Karpas-422 (cell line): Measurements from ENCODE around the gene VAMP4. TPM values are rescaled to one million over a fixed set of nuclear protein-coding genes. Genes with fewer than 3 reads are reported as not detected.

Experiments
- DNase-seq: peaks from one replicate; pipeline ENCODE4 v3.0.0-alpha.2; 2015
- H2AFZ ChIP-seq: fragments of 200-600 bp; sonication (generic); 2 replicates; pipeline ENCODE4 v1.6.1; 2014; ENCODE audit warnings: antibody characterized with exemption, low read length, mixed read lengths
- H3K27ac ChIP-seq: fragments of 200-600 bp; sonication (generic); 2 replicates; pipeline ENCODE4 v1.5.1; 2014; ENCODE audit warnings: mild to moderate bottlenecking, low read length, moderate library complexity
- H3K27me3 ChIP-seq: fragments of 200-600 bp; sonication (generic); 2 replicates; pipeline ENCODE4 v1.6.1; 2014; ENCODE audit warnings: low read length, mixed read lengths
- H3K36me3 ChIP-seq: fragments of 200-600 bp; sonication (generic); 2 replicates; pipeline ENCODE4 v1.6.1; 2014; ENCODE audit warnings: low read length, mixed read lengths; ENCODE audit not compliant: insufficient read depth
- H3K4me1 ChIP-seq: fragments of 200-600 bp; sonication (generic); 2 replicates; pipeline ENCODE4 v1.6.1; 2014; ENCODE audit warnings: mild to moderate bottlenecking, low read length, mixed read lengths
- H3K4me2 ChIP-seq: fragments of 200-600 bp; sonication (generic); 2 replicates; pipeline ENCODE4 v1.6.1; 2014; ENCODE audit warnings: low read length, low read depth, mild to moderate bottlenecking; ENCODE audit not compliant: poor library complexity, severe bottlenecking
- H3K4me3 ChIP-seq: fragments of 200-600 bp; sonication (generic); 2 replicates; pipeline ENCODE4 v1.5.1; 2014; ENCODE audit warnings: mild to moderate bottlenecking, antibody characterized with exemption, low read length, mixed read lengths
- H3K79me2 ChIP-seq: fragments of 200-600 bp; sonication (generic); 2 replicates; pipeline ENCODE4 v1.6.1; 2014; ENCODE audit warnings: mild to moderate bottlenecking, low read length, mixed read lengths
- H3K9ac ChIP-seq: fragments of 200-600 bp; sonication (generic); 2 replicates; pipeline ENCODE4 v1.6.0; 2014; ENCODE audit warnings: low read length
- H3K9me2 ChIP-seq: fragments of 200-600 bp; sonication (generic), shearing (Covaris generic); replicated peaks from 2 replicates; pipeline ENCODE4 v1.6.0; 2014; ENCODE audit warnings: mild to moderate bottlenecking, low read length, moderate library complexity; ENCODE audit not compliant: insufficient read depth
- H3K9me3 ChIP-seq: fragments of 300-700, 200-600 bp; sonication (generic); 2 replicates; pipeline ENCODE4 v1.6.1; 2014; ENCODE audit warnings: low read length, mixed read lengths
- H4K20me1 ChIP-seq: fragments of 200-600 bp; sonication (generic); 2 replicates; pipeline ENCODE4 v1.6.1; 2014; ENCODE audit warnings: mild to moderate bottlenecking, antibody characterized with exemption, low read length, low read depth; ENCODE audit not compliant: insufficient read depth
- total RNA-seq: library from RNA; depleted of rRNA; stranded (reverse); fragments of >200 nt; shearing (Covaris generic); gene quantifications from 2 replicates; pipeline ENCODE4 v1.2.3, GENCODE V29; 2014; ENCODE audit warnings: low replicate concordance

The VAMP4 gene
- total RNA-seq, 1 experiment from 2014 or later, result 9.0 TPM

- Histone ChIP-seq H3K9me2 (no peaks in the 10 kb centered on the region), H3K27me3 (no peaks in the 10 kb centered on the region), H3K4me3 (no peak overlapping the region), H3K27ac (no peak overlapping the region), H3K4me2 (no peak overlapping the region), H4K20me1 (no peaks in the 10 kb centered on the region), H2AFZ (no peak overlapping the region), H3K36me3 (no peaks in the 10 kb centered on the region), H3K9ac (no peak overlapping the region), H3K9me3 (no peaks in the 10 kb centered on the region), H3K4me1 (no peaks in the 10 kb centered on the region), H3K79me2 (no peaks in the 10 kb centered on the region)
- DNase-seq, result no peak
These were observed 67.1 kb downstream of the VAMP4 start for GRCh38 chr1:171674431-171675405.

- no peaks in the 10 kb centered on the region for H3K9me3 ChIP-seq
- no peak overlapping the region for H3K4me3 ChIP-seq
- H2AFZ ChIP-seq, result no peak overlapping the region
- H3K9ac ChIP-seq, result no peak overlapping the region
- DNase-seq, result no peak
- H4K20me1 ChIP-seq, result no peaks in the 10 kb centered on the region
- no peaks in the 10 kb centered on the region for H3K27me3 ChIP-seq
- no peaks in the 10 kb centered on the region for H3K79me2 ChIP-seq
- H3K36me3 ChIP-seq, result no peaks in the 10 kb centered on the region
- H3K9me2 ChIP-seq, result no peaks in the 10 kb centered on the region
- no peaks in the 10 kb centered on the region for H3K4me1 ChIP-seq
- no peak overlapping the region for H3K4me2 ChIP-seq
- H3K27ac ChIP-seq, result no peak overlapping the region
These were observed 71.1 kb downstream of the VAMP4 start for GRCh38 chr1:171670739-171671138.

- no peak overlapping the region for H3K4me3 ChIP-seq
- H3K27me3 ChIP-seq, result no peaks in the 10 kb centered on the region
- no peaks in the 10 kb centered on the region for H4K20me1 ChIP-seq
- no peak overlapping the region for H3K4me2 ChIP-seq
- H3K9me3 ChIP-seq, result no peaks in the 10 kb centered on the region
- no peaks in the 10 kb centered on the region for H3K9me2 ChIP-seq
- DNase-seq, result no peak
- H3K36me3 ChIP-seq, result no peaks in the 10 kb centered on the region
- no peak overlapping the region for H2AFZ ChIP-seq
- H3K27ac ChIP-seq, result no peak overlapping the region
- no peaks in the 10 kb centered on the region for H3K79me2 ChIP-seq
- no peaks in the 10 kb centered on the region for H3K4me1 ChIP-seq
- no peak overlapping the region for H3K9ac ChIP-seq
These were observed 73.5 kb downstream of the VAMP4 start for GRCh38 chr1:171668372-171668771.

GRCh38 chr1:171666114-171666769 lies 75.6 kb downstream of the VAMP4 start:
- Histone ChIP-seq H3K27me3 (no peaks in the 10 kb centered on the region), H2AFZ (no peak overlapping the region), H3K79me2 (no peaks in the 10 kb centered on the region), H4K20me1 (no peaks in the 10 kb centered on the region), H3K36me3 (no peaks in the 10 kb centered on the region), H3K9me3 (no peaks in the 10 kb centered on the region), H3K27ac (no peak overlapping the region), H3K4me3 (no peak overlapping the region), H3K9ac (no peak overlapping the region), H3K4me1 (no peaks in the 10 kb centered on the region), H3K4me2 (no peak overlapping the region), H3K9me2 (no peaks in the 10 kb centered on the region)
- no peak for DNase-seq

DNA sequence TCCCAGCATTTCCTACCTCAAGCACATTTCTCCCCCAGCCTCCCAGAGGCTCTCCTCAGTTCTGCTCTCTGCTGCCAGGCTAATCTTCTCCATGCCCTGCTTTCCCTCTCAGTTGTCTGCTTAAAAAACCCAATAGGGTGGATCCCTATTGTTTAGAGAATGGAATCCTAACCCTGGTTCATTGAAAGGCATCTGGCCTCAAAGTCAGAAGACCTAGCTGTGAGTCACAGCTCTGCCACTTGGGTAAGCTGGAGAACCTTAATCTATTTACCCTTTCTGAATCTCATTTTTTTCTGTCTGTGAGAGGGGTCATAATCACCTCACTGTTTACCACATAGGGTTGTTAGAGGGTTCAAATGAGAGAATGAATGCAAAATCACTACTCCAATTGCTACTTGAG lies 76.9 kb downstream of the VAMP4 start:
- H4K20me1 ChIP-seq, result no peaks in the 10 kb centered on the region
- H3K27ac ChIP-seq, result no peak overlapping the region
- DNase-seq, result no peak
- H3K36me3 ChIP-seq, result no peaks in the 10 kb centered on the region
- H2AFZ ChIP-seq, result no peak overlapping the region
- H3K9me2 ChIP-seq, result no peaks in the 10 kb centered on the region
- H3K4me3 ChIP-seq, result no peak overlapping the region
- H3K9ac ChIP-seq, result no peak overlapping the region
- no peak overlapping the region for H3K4me2 ChIP-seq
- no peaks in the 10 kb centered on the region for H3K79me2 ChIP-seq
- H3K4me1 ChIP-seq, result no peaks in the 10 kb centered on the region
- H3K27me3 ChIP-seq, result no peaks in the 10 kb centered on the region
- H3K9me3 ChIP-seq, result no peaks in the 10 kb centered on the region

DNA sequence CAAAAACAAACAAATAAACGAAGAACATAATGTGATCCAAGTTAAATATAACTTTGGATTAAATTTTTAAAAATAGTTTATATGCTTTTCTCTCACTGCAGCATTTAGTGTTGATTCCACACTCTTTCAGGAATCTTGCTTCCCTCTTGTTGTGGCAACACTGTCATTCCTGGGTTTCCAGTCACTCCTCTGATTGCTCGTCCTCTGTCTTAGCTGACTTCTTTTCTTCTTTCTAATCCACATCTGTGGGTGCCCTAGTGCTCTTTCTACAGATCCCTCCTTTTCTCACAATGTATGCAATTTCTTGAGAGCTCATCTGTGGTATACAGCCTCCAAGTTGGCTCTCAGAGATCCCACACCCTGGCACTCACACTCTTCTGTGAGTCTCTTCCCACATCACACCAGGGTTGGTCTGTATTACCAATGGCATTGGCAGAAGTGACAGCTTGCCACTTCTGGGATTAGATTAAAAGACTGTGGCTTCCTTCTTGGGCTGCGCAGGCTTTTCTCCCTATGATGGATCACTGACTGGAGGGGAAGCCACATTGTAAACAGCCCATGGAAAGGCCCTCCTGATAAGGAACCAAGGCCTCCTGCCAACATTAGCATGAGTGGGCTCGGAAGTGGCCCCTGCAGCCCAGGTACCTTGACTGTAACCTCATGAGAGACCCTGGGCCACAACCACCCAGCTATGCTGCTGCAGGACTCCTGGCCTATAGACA lies 77.8 kb downstream of the VAMP4 start:
- Histone ChIP-seq H3K4me2 (no peak overlapping the region), H3K4me3 (no peak overlapping the region), H3K9ac (no peak overlapping the region), H3K4me1 (no peaks in the 10 kb centered on the region), H3K9me2 (no peaks in the 10 kb centered on the region), H3K27ac (no peak overlapping the region), H4K20me1 (no peaks in the 10 kb centered on the region), H3K27me3 (no peaks in the 10 kb centered on the region), H3K79me2 (no peaks in the 10 kb centered on the region), H3K36me3 (no peaks in the 10 kb centered on the region), H3K9me3 (no peaks in the 10 kb centered on the region), H2AFZ (no peak overlapping the region)
- DNase-seq, result no peak

GRCh38 chr1:171663036-171663853 lies 78.6 kb downstream of the VAMP4 start:
- H3K27ac ChIP-seq, result no peak overlapping the region
- DNase-seq, result no peak
- H2AFZ ChIP-seq, result no peak overlapping the region
- no peaks in the 10 kb centered on the region for H3K36me3 ChIP-seq
- no peak overlapping the region for H3K4me2 ChIP-seq
- no peaks in the 10 kb centered on the region for H3K4me1 ChIP-seq
- H3K79me2 ChIP-seq, result no peaks in the 10 kb centered on the region
- H3K9me3 ChIP-seq, result no peaks in the 10 kb centered on the region
- H3K9me2 ChIP-seq, result no peaks in the 10 kb centered on the region
- H4K20me1 ChIP-seq, result no peaks in the 10 kb centered on the region
- H3K27me3 ChIP-seq, result no peaks in the 10 kb centered on the region
- no peak overlapping the region for H3K4me3 ChIP-seq
- no peak overlapping the region for H3K9ac ChIP-seq
